Kidney (tissue), 22 donors: ENCODE measurements around the gene OFD1. TPM values are rescaled to one million over a fixed set of nuclear protein-coding genes. Genes with fewer than 3 reads are reported as not detected.
A peak's percentile ranks its signal among the peaks of the same experiment; 100 is the strongest.

Experiments used
- DNase-seq, 5 donors: peaks; one replicate each; pipeline ENCODE4 v3.0.0-alpha.2; 2013 to 2020
- FAIRE-seq: peaks from 2 replicates; lab custom pipeline; 2012; peaks lifted over from hg19 to GRCh38; lab: Jason Lieb, UNC
- H3K27ac ChIP-seq, 2 donors: one replicate each; pipeline ENCODE4 v1.7.0; 2013; ENCODE audit warnings: low read depth in 2 of 2, low read length in 2 of 2, inconsistent platforms in 1 of 2
- H3K27me3 ChIP-seq: one replicate; pipeline ENCODE4 v1.7.1; 2013; ENCODE audit warnings: low read length, inconsistent platforms; ENCODE audit not compliant: control insufficient read depth, insufficient read depth
- H3K36me3 ChIP-seq, 3 donors: one replicate each; pipeline versions ENCODE4 v1.7.0 to v1.7.1; 2013; ENCODE audit warnings: low read length in 3 of 3, control low read depth in 1 of 3, inconsistent platforms in 1 of 3; ENCODE audit not compliant: insufficient read depth in 3 of 3, control insufficient read depth in 2 of 3
- H3K4me1 ChIP-seq, 3 donors: one replicate each; pipeline versions ENCODE4 v1.7.0 to v1.7.1; 2013; ENCODE audit warnings: low read length in 3 of 3, inconsistent platforms in 1 of 3, low read depth in 1 of 3; ENCODE audit not compliant: control insufficient read depth in 2 of 3, insufficient read depth in 2 of 3
- H3K4me3 ChIP-seq, 3 donors: one replicate each; pipeline versions ENCODE4 v1.7.0 to v1.8.1; 2013; ENCODE audit warnings: low read length in 3 of 3, control low read depth in 1 of 3, inconsistent platforms in 1 of 3
- H3K9ac ChIP-seq, 3 donors: one replicate each; pipeline versions ENCODE4 v1.7.0 to v1.7.1; 2013; ENCODE audit warnings: low read length in 3 of 3, control low read depth in 1 of 3, inconsistent platforms in 1 of 3
- H3K9me3 ChIP-seq, 3 donors: one replicate each; pipeline versions ENCODE4 v1.7.0 to v1.7.1; 2013; ENCODE audit warnings: low read length in 3 of 3, control low read depth in 1 of 3, inconsistent platforms in 1 of 3; ENCODE audit not compliant: control insufficient read depth in 2 of 3, insufficient read depth in 1 of 3
- CTCF ChIP-seq: IDR thresholded peaks from 3 replicates; pipeline ENCODE4 v1.5.1; 2012; ENCODE audit warnings: mild to moderate bottlenecking, moderate library complexity, borderline replicate concordance; ENCODE audit not compliant: insufficient read depth; ENCODE audit errors: extremely low read depth
- intact Hi-C: fragments of 100-400 bp; cut with DNase I; formaldehyde crosslinking; loops from one replicate; pipeline ENCODE4 v1.11.1; 2022
- long read RNA-seq, 10 donors: library from polyadenylated mRNA in 1 of 10; unstranded in 1 of 10; transcript quantifications; one replicate each; pipeline ENCODE4 v2.0.0 and lab custom pipeline, GENCODE V29; 2021 to 2026
- polyA plus RNA-seq: library from polyadenylated mRNA; stranded (reverse); fragments of 350-450 nt; fragmentation: Illumina TruSeq; extraction: RNeasy Lipid Tissue Mini Kit (QIAGEN cat#74804); gene quantifications from one replicate; pipeline ENCODE4 v1.2.3, GENCODE V29; 2014; ENCODE audit warnings: low read depth, low replicate concordance; ENCODE audit not compliant: insufficient read depth
- total RNA-seq: library from RNA; stranded (reverse); fragmentation: NEBNext Ultra II Directional; extraction: Animal tissue kit (Norgen Biotek cat#: 25700); gene quantifications from one replicate; pipeline ENCODE4 v1.2.1, GENCODE V29; 2021
- donor health status: control.
- donor health status: control.
- donor health status: control.
- donor health status: control.
- donor health status: control.
- donor health status: DM: yes; HTN: yes; CAD: no.
- donor health status: Normal renal cell carcinoma (clear cell type).

Gene OFD1
- total RNA-seq (42.0 TPM), polyA plus RNA-seq (20.6 TPM)
- long read RNA-seq, donor 1, partial matches to known transcripts, result 0 of 1 reads
- long read RNA-seq, donor 1, other reads (novel, unspliced or antisense), result 0 of 1 reads
- long read RNA-seq, donor 2, partial matches to known transcripts, result 7 of 10 reads
- long read RNA-seq, donor 2, other reads (novel, unspliced or antisense), result 0 of 10 reads
- long read RNA-seq, donor 3, partial matches to known transcripts, result 32 of 45 reads
- long read RNA-seq, donor 3, other reads (novel, unspliced or antisense), result 9 of 45 reads
- long read RNA-seq, donor 4, partial matches to known transcripts, result 16 of 20 reads
- long read RNA-seq, donor 4, other reads (novel, unspliced or antisense), result 0 of 20 reads
- long read RNA-seq, donor 5, result 0 reads
- long read RNA-seq, donor 6, partial matches to known transcripts, result 0 of 1 reads
- long read RNA-seq, donor 6, other reads (novel, unspliced or antisense), result 0 of 1 reads
- long read RNA-seq, donor 7, partial matches to known transcripts, result 20 of 33 reads
- long read RNA-seq, donor 7, other reads (novel, unspliced or antisense), result 10 of 33 reads
- long read RNA-seq, donor 8, partial matches to known transcripts, result 5 of 5 reads
- long read RNA-seq, donor 8, other reads (novel, unspliced or antisense), result 0 of 5 reads
- long read RNA-seq, donor 9, result 0 reads
- long read RNA-seq, donor 10, partial matches to known transcripts, result 17 of 18 reads
- long read RNA-seq, donor 10, other reads (novel, unspliced or antisense), result 0 of 18 reads

- no peak for TF ChIP-seq CTCF
- Histone ChIP-seq H3K9me3 (no peaks in the 10 kb centered on the region), H3K9ac (peak within 1 kb of the TSS; percentile 64 to 97 (median 87)), H3K4me1 (peaks cover 0 to 2% (median 0%) of the 10 kb centered on the region in 3 donors), H3K27ac (peak within 1 kb of the TSS; percentile 88 to 93), H3K4me3 (peak within 1 kb of the TSS; percentile 87 to 98 (median 89)), H3K36me3 (no peaks in the 10 kb centered on the region), H3K27me3 (no peaks in the 10 kb centered on the region)
- FAIRE-seq, result peak; percentile 92
- peak; percentile 95 to 98 (median 96) for DNase-seq
- intact Hi-C loops, result no loop called here
These were observed at the start of gene OFD1, which contains the start of gene TRAPPC2 for GRCh38 chrX:13734278-13735172. TSS of gene OFD1 (plus strand) at chrX:13734748. CDS start at chrX:13735072, 324 bp downstream. TSS of gene TRAPPC2 (minus strand) at chrX:13734620. CDS start at chrX:13719963, 14,657 bp downstream.

- DNase-seq (no peak), FAIRE-seq (no peak)
- H3K4me3 ChIP-seq, result no peak overlapping the region
- H3K9me3 ChIP-seq, result no peaks in the 10 kb centered on the region
- peaks cover 28% of the 10 kb centered on the region for H3K27me3 ChIP-seq
- intact Hi-C loops, result no loop called here
- no peak for TF ChIP-seq CTCF
- no peak overlapping the region for H3K9ac ChIP-seq
- no peak overlapping the region for H3K27ac ChIP-seq
- H3K4me1 ChIP-seq, result no peaks in the 10 kb centered on the region
- H3K36me3 ChIP-seq, result no peaks in the 10 kb centered on the region
These were observed 49.3 kb upstream of the OFD1 start for GRCh38 chrX:13685126-13685763.

GRCh38 chrX:13687203-13687602 is 47.3 kb upstream of the OFD1 start:
- no peaks in the 10 kb centered on the region for H3K9me3 ChIP-seq
- no peaks in the 10 kb centered on the region for H3K4me1 ChIP-seq
- no peak for DNase-seq
- intact Hi-C loops, result no loop called here
- TF ChIP-seq CTCF, result no peak
- no peak overlapping the region for H3K9ac ChIP-seq
- H3K27me3 ChIP-seq, result peaks cover 35% of the 10 kb centered on the region
- no peak overlapping the region for H3K4me3 ChIP-seq
- H3K36me3 ChIP-seq, result no peaks in the 10 kb centered on the region
- FAIRE-seq, result no peak
- H3K27ac ChIP-seq, result no peak overlapping the region
